Islet of Langerhans (tissue), 1 donor: ENCODE results near the gene LRRC66.

Experiments used
- FAIRE-seq: peaks from one replicate; lab custom pipeline; 2011; peaks lifted over from hg19 to GRCh38; lab: Jason Lieb, UNC

Gene LRRC66

GRCh38 chr4:52010986-52011385 is 9.2 kb downstream of the LRRC66 start:
- no peak for FAIRE-seq

- FAIRE-seq: no peak
These were observed 13.3 kb downstream of the LRRC66 start for GRCh38 chr4:52006887-52007286.

GRCh38 chr4:52005604-52006273 is 14.4 kb downstream of the LRRC66 start:
- FAIRE-seq: no peak

GRCh38 chr4:52004414-52004813 is 15.7 kb downstream of the LRRC66 start:
- no peak for FAIRE-seq

DNA sequence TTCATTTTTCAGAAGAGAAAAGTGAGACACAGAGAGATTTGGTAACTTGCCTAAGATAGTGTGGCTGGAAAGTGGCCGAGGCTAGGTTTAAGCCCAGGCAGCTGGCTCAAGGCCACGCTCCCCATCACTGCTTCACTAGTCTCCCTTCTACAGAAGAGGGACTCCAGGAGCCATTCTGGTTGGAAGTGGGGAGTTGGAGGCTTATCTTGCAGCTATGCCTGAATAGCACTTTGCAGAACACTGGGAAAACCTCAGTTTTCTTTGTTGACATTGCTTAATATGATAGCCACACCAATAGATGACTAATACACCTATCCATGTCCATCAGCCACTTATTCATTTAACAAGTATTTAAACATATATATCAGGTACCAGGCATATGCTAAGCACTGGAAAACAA is 18.5 kb downstream of the LRRC66 start:
- FAIRE-seq: no peak

- peak; percentile 74 for FAIRE-seq
These were observed 20.9 kb downstream of the LRRC66 start for GRCh38 chr4:51999250-51999649.

DNA sequence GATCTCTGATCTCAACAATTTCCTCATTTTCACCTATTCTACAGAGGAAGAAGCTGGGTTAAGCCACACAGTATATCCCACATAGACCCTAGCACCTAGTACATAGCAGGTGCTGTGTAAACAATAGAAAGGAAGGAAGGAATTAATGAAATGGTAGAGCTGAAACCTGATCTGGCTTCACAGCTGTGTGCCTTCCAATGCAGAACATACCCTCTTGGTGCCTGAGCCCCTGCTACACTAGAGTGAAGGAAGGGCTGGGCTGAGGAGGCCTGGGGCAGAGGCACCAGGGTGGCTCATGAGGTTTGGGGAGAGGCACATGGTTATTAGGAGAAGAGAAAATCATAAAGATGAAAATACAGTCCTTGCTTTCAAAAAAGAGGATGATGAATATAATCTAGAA is 21.3 kb downstream of the LRRC66 start:
- no peak for FAIRE-seq

- no peak for FAIRE-seq
These were observed 22.5 kb downstream of the LRRC66 start for GRCh38 chr4:51997647-51998046.

DNA sequence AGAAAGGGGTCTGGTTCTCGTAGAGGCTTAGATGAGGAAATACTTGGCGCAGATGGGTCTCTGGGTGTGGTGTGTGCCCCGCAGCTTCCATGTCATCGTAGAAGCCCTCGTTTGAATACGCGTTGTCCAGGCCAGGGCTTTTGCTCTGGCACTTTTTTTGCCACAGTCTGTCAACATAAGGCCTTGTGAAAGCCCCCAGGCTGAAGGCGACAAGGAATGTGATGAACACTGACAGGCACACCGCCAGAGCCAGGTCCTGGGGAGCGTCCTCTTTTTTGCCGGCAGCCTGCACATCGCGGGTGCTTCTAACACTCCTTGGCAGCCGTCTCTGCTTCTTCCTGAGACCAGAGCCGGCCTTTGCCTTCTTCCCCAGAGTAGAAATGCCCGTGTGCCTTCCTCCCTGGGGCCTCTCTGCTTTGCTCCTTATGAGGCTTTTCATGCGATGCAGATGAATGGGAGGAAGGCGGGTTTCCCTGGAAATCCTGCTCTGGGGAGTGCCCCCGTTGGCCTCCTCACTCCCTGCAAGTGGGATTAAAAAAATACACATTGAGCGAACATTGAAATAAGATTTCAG is 24.4 kb downstream of the LRRC66 start:
- FAIRE-seq: no peak

- FAIRE-seq: no peak
These were observed 54.3 kb downstream of the LRRC66 start for GRCh38 chr4:51965862-51966261.

- no peak for FAIRE-seq
These were observed 56.2 kb downstream of the LRRC66 start for GRCh38 chr4:51963841-51964517.

GRCh38 chr4:51960486-51960885 is 59.7 kb downstream of the LRRC66 start:
- no peak for FAIRE-seq

DNA sequence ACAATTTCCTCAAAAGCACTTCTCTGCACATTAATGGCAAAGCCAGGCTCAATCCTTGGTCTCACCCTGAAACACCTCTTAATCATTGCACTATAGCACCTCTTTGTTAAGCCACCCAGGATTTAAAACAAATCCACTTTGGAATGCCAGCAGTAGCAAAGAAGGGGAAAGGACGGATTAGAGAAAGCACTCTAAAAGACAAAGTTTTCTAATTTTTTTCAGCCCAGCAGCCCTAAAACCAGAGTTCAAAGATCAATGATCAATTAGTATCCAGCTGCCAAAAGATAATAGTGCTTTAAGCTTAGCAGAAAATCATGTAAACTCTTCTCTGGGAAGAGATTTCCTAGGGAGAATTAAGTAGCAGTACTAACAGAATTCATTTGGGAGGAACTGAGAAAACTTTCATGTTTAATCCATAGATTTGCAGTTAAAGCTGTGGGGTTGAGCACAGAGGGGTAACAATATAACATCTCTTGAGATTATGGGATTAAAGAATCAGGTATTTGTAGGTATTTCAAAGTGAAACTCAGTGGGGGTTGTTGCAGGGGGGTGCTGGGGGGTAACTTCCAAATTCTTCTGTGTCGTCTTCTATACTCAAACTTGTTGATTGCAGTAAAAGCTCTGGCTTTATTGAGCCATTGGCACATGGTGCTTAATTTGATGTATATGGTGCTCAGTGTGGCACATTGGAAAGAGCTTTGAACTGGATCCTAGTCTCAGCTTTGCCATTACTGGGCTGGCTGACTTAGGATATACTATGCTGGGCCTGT is 61.8 kb downstream of the LRRC66 start:
- FAIRE-seq: no peak
